ENCODE data around the gene CCDC92B.

- no peak for TF ChIP-seq EZH2phosphoT487 (IDR thresholded peaks at IDR 0.05; ENCODE audit: low read depth)
- TF ChIP-seq CTCF (IDR thresholded peaks at IDR 0.05; ENCODE audit: low read depth, low read length), result no peak
These were observed 48.2 kb upstream of the CCDC92B start for GRCh38 chr17:2797637-2798036.

Data from OCI-LY3 (cell line).